HG03575 (cell line): Measurements from ENCODE around the gene PURB.
A peak's percentile ranks its signal among the peaks of the same experiment; 100 is the strongest.
"Not testable (repeated sequence)": the region's sequence is repeated elsewhere in the genome, so short reads cannot be mapped to it uniquely, and the experiment has no call there.

Source experiments
- ATAC-seq: cut with Tn5 transposase; IDR thresholded peaks from one replicate; pipeline ENCODE4 v1.9.1; 2021; ENCODE audit not compliant: unreplicated experiment, insufficient number of reproducible peaks, low FRiP score; ENCODE audit errors: extremely low read depth

The PURB gene

GRCh38 chr7:44894888-44895580, 9.7 kb upstream of the PURB start:
- no peak for ATAC-seq

GRCh38 chr7:44893710-44894234, 8.4 kb upstream of the PURB start:
- ATAC-seq: no peak

GRCh38 chr7:44891791-44892190, 6.5 kb upstream of the PURB start:
- ATAC-seq: no peak

GRCh38 chr7:44891372-44891771, 6.0 kb upstream of the PURB start:
- no peak for ATAC-seq

- ATAC-seq: no peak
These were observed 3.9 kb upstream of the PURB start for GRCh38 chr7:44889086-44889781.

GRCh38 chr7:44887293-44887692, 2.0 kb upstream of the PURB start:
- no peak for ATAC-seq

GRCh38 chr7:44884621-44885393, 523 bp downstream of the PURB start:
- peak; percentile 5 for ATAC-seq

GRCh38 chr7:44883961-44884620, 1.2 kb downstream of the PURB start:
- ATAC-seq: no peak

- no peak for ATAC-seq
These were observed 2.4 kb downstream of the PURB start for GRCh38 chr7:44882899-44883298.

- no peak for ATAC-seq
These were observed 3.7 kb downstream of the PURB start for GRCh38 chr7:44881610-44882009.

GRCh38 chr7:44881066-44881600, 4.2 kb downstream of the PURB start:
- ATAC-seq: no peak

GRCh38 chr7:44880317-44881018, 4.9 kb downstream of the PURB start:
- no peak for ATAC-seq

GRCh38 chr7:44876393-44876792, 8.9 kb downstream of the PURB start:
- ATAC-seq: no peak

GRCh38 chr7:44875241-44875640, 10.1 kb downstream of the PURB start:
- ATAC-seq: no peak

GRCh38 chr7:44872787-44873186, 12.5 kb downstream of the PURB start:
- no peak for ATAC-seq

- not testable (repeated sequence) for ATAC-seq
These were observed 13.4 kb downstream of the PURB start for GRCh38 chr7:44871918-44872317.

- not testable (repeated sequence) for ATAC-seq
These were observed 14.6 kb downstream of the PURB start for GRCh38 chr7:44870780-44871179.

- ATAC-seq: not testable (repeated sequence)
These were observed 15.0 kb downstream of the PURB start for GRCh38 chr7:44870336-44870735.
